Duodenal mucosa (tissue), 2 donors: ENCODE results near the gene ZNF415.

Experiments
- H3K27ac ChIP-seq: one replicate; pipeline ENCODE4 v1.7.0; 2013; ENCODE audit warnings: low read depth, low read length
- H3K27me3 ChIP-seq, 2 donors: one replicate each; pipeline ENCODE4 v1.7.0; 2013; ENCODE audit warnings: low read length in 2 of 2, control low read depth in 1 of 2; ENCODE audit not compliant: insufficient read depth in 2 of 2, control insufficient read depth in 1 of 2
- H3K36me3 ChIP-seq, 2 donors: one replicate each; pipeline ENCODE4 v1.7.0; 2013; ENCODE audit warnings: low read length in 2 of 2, control low read depth in 1 of 2; ENCODE audit not compliant: insufficient read depth in 2 of 2, control insufficient read depth in 1 of 2
- H3K4me1 ChIP-seq, 2 donors: one replicate each; pipeline ENCODE4 v1.7.0; 2013; ENCODE audit warnings: low read length in 2 of 2, control low read depth in 1 of 2; ENCODE audit not compliant: insufficient read depth in 2 of 2, control insufficient read depth in 1 of 2
- H3K4me3 ChIP-seq, 2 donors: one replicate each; pipeline ENCODE4 v1.7.0; 2013; ENCODE audit warnings: low read length in 2 of 2, low read depth in 1 of 2
- H3K9ac ChIP-seq, 2 donors: one replicate each; pipeline ENCODE4 v1.7.0; 2013; ENCODE audit warnings: low read length in 2 of 2, low read depth in 1 of 2
- H3K9me3 ChIP-seq, 2 donors: one replicate each; pipeline ENCODE4 v1.7.0; 2013; ENCODE audit warnings: low read length in 2 of 2, control low read depth in 1 of 2; ENCODE audit not compliant: control insufficient read depth in 1 of 2

The ZNF415 gene

GRCh38 chr19:53091413-53092254 is 41.1 kb downstream of the ZNF415 start:
- Histone ChIP-seq H3K4me1 (no peaks in the 10 kb centered on the region), H3K36me3 (peaks cover 17 to 51% of the 10 kb centered on the region in 2 donors), H3K27me3 (no peaks in the 10 kb centered on the region), H3K9me3 (peaks cover 0 to 5% of the 10 kb centered on the region in 2 donors), H3K4me3 (no peak overlapping the region), H3K9ac (no peak overlapping the region), H3K27ac (no peak overlapping the region)

DNA sequence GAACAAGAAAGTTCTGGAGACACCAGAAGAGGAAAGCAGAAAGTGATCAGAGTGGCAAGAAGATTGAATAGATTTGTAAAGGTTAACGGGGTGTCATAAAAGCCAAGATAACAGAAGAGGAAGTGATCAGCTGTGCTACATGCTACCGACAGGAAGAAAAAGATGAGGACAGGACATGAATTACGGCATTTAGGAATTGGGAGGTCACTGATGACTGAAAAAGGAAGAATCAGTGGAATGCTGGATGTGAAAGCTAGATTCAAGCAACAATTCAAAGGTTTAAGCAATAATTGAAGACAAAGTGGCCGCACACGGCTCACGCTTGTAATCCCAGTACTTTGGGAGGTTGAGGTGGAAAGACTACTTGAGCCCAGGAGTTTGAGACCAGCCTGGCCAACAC is 44.6 kb downstream of the ZNF415 start:
- no peaks in the 10 kb centered on the region for H3K9me3 ChIP-seq
- H3K4me3 ChIP-seq, result no peak overlapping the region
- H3K27ac ChIP-seq, result no peak overlapping the region
- H3K4me1 ChIP-seq, result no peaks in the 10 kb centered on the region
- no peaks in the 10 kb centered on the region for H3K27me3 ChIP-seq
- no peak overlapping the region for H3K9ac ChIP-seq
- peaks cover 36 to 78% of the 10 kb centered on the region in 2 donors for H3K36me3 ChIP-seq

DNA sequence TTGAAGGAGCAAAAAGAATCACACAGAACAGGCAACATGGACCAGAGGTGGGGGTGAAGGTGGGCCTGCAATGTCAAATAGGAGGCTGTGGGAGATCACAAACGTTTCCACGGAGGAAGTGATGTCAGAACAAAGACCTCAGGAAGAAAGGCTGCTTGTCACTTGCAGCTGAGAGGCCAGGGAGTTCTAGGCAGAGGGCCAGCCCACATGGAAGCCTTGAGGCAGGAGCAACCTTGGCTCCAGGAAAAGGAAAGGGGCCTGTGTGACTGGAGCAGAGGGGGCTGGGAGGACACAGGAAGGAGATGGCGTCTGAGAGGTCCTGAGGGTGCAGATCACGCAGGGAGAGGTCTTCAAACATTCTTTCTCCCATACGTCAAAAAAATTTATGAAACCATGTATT is 45.8 kb downstream of the ZNF415 start:
- H3K4me1 ChIP-seq, result no peaks in the 10 kb centered on the region
- H3K36me3 ChIP-seq, result peaks cover 36 to 82% of the 10 kb centered on the region in 2 donors
- no peak overlapping the region for H3K4me3 ChIP-seq
- no peak overlapping the region for H3K27ac ChIP-seq
- H3K9me3 ChIP-seq, result peaks cover 1 to 4% of the 10 kb centered on the region in 2 donors
- H3K27me3 ChIP-seq, result no peaks in the 10 kb centered on the region
- H3K9ac ChIP-seq, result no peak overlapping the region

GRCh38 chr19:53085496-53085895 is 47.2 kb downstream of the ZNF415 start:
- Histone ChIP-seq H3K4me3 (no peak overlapping the region), H3K9ac (no peak overlapping the region), H3K27ac (no peak overlapping the region), H3K27me3 (no peaks in the 10 kb centered on the region), H3K36me3 (peaks cover 29 to 74% of the 10 kb centered on the region in 2 donors), H3K9me3 (peaks cover 10 to 16% of the 10 kb centered on the region in 2 donors), H3K4me1 (no peaks in the 10 kb centered on the region)

DNA sequence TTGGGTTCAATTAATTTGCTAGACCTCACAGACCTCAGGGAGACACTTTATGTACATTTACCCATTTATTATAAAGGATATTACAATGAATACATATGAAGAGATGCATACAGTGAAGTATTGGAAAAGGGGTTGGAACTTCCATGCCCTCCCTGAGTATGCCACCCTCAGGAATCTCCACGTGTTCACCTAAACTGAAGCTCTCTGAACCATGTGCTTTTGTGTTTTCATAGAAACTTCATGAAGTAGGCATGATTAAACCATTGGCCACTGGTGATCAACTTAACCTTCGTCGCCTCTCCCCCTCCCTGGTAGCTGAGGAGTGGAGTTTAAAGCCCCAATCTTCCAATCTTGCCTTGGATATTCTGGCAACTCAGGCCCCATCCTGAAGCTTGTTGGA is 49.8 kb downstream of the ZNF415 start:
- Histone ChIP-seq H3K9ac (no peak overlapping the region), H3K4me1 (no peaks in the 10 kb centered on the region), H3K4me3 (no peak overlapping the region), H3K27me3 (no peaks in the 10 kb centered on the region), H3K9me3 (peaks cover 19 to 22% of the 10 kb centered on the region in 2 donors), H3K27ac (no peak overlapping the region), H3K36me3 (peaks cover 19 to 75% of the 10 kb centered on the region in 2 donors)

- H3K4me1 ChIP-seq, result no peaks in the 10 kb centered on the region
- H3K36me3 ChIP-seq, result peaks cover 30 to 69% of the 10 kb centered on the region in 2 donors
- no peak overlapping the region for H3K9ac ChIP-seq
- H3K27me3 ChIP-seq, result no peaks in the 10 kb centered on the region
- H3K27ac ChIP-seq, result no peak overlapping the region
- peaks cover 34 to 46% of the 10 kb centered on the region in 2 donors for H3K9me3 ChIP-seq
- H3K4me3 ChIP-seq, result no peak overlapping the region
Measured at GRCh38 chr19:53079313-53079924, 53.3 kb downstream of the ZNF415 start.

DNA sequence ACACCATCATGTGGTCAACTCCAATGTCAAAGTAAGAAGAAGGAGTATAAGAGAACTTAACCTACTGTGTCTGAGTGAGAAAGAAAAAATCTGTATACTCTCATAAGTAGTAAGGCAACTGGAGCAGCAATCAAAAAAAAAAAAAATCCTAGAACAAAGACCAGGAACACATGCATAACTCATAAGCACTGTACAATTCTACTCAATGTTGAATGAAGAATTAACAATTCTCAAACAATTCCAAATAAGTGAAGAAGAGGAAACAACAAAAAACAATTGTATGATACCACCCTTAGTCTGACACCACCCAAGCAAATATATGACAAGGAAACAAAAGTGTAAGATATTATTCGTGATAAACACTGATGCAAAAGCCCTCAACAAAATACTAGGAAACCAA is 54.0 kb downstream of the ZNF415 start:
- Histone ChIP-seq H3K4me3 (no peak overlapping the region), H3K27me3 (no peaks in the 10 kb centered on the region), H3K9me3 (peaks cover 34 to 46% of the 10 kb centered on the region in 2 donors), H3K27ac (no peak overlapping the region), H3K36me3 (peaks cover 24 to 72% of the 10 kb centered on the region in 2 donors), H3K4me1 (no peaks in the 10 kb centered on the region), H3K9ac (no peak overlapping the region)

- H3K27me3 ChIP-seq, result no peaks in the 10 kb centered on the region
- no peak overlapping the region for H3K27ac ChIP-seq
- peaks cover 38 to 74% of the 10 kb centered on the region in 2 donors for H3K36me3 ChIP-seq
- H3K4me3 ChIP-seq, result peak overlapping the region in 1 of 2 donors; percentile 16
- H3K4me1 ChIP-seq, result no peaks in the 10 kb centered on the region
- H3K9me3 ChIP-seq, result peaks cover 38 to 52% of the 10 kb centered on the region in 2 donors
- H3K9ac ChIP-seq, result no peak overlapping the region
Measured at GRCh38 chr19:53076984-53077383, 55.7 kb downstream of the ZNF415 start.

DNA sequence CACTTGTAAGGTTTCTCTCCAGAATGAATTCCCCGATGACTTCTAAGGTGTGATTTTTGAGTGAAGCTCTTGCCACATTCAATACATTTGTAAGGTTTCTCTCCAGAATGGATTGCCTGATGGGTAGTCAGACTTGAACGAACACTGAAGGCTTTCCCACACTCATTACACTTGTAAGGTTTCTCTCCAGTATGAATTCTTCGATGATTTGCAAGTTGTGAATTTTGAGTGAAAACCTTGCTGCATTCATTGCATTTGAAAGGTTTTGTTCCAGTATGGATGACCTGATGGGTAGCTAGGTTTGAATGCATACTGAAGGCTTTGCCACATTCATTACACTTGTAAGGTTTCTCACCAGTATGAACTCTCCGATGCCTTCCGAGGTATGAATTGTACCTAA is 63.9 kb downstream of the ZNF415 start:
- Histone ChIP-seq H3K9ac (no peak overlapping the region), H3K9me3 (peaks cover 64 to 65% of the 10 kb centered on the region in 2 donors), H3K27me3 (no peaks in the 10 kb centered on the region), H3K36me3 (peaks cover 38 to 63% of the 10 kb centered on the region in 2 donors), H3K4me3 (peak overlapping the region; percentile 43 to 52), H3K4me1 (no peaks in the 10 kb centered on the region), H3K27ac (no peak overlapping the region)

DNA sequence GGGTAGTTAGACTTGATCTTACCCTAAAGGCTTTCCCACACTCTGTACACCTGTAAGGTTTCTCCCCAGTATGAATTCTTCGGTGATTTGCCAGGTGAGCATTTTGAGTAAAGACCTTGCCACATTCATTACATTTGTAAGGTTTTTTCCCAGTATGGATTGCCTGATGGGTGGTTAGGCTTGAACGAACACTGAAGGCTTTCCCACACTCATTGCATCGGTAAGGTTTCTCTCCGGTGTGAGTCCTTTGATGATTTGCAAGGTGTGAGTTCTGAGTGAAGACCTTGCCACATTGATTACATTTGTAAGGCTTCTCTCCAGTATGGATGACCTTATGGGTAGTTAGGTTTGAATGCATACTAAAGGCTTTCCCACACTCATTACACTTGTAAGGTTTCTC is 64.5 kb downstream of the ZNF415 start:
- H3K36me3 ChIP-seq, result peaks cover 34 to 57% of the 10 kb centered on the region in 2 donors
- peaks cover 66 to 67% of the 10 kb centered on the region in 2 donors for H3K9me3 ChIP-seq
- no peak overlapping the region for H3K27ac ChIP-seq
- H3K4me1 ChIP-seq, result no peaks in the 10 kb centered on the region
- no peak overlapping the region for H3K9ac ChIP-seq
- no peaks in the 10 kb centered on the region for H3K27me3 ChIP-seq
- H3K4me3 ChIP-seq, result peak overlapping the region in 1 of 2 donors; percentile 52
